Epidermal melanocyte (primary cell): ENCODE results near the gene RABEP2.

Source experiments
- DNase-seq: peaks from one replicate; pipeline ENCODE4 v3.0.0; 2011; ENCODE audit warnings: low spot score; ENCODE audit not compliant: insufficient read length

RABEP2 gene

DNA sequence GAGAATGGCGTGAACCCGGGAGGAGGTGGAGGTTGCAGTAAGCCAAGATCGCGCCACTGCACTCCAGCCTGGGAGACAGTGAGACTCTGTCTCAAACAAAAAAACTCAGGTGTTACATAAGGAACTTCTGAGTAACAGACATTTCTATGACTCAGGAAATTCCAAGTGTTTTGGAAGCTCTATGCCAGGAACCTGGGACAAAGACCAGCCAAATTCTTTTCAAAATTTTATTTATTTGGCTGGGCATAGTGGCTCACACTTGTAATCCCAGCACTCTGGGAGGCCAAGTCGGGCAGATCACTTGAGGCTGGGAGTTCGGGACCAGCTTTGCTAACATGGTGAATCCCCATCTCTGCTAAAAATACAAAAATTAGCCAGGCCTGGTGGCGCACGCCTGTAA lies 66.6 kb downstream of the RABEP2 start:
- no peak for DNase-seq
